OCI-M2 (cell line): Measurements from ENCODE around the gene N4BP2L2.

ENCODE experiments used
- DNase-seq: peaks from one replicate; lab custom pipeline; 2025; ENCODE audit not compliant: unreplicated experiment; lab: John Stamatoyannopoulos, UW

N4BP2L2 gene

DNA sequence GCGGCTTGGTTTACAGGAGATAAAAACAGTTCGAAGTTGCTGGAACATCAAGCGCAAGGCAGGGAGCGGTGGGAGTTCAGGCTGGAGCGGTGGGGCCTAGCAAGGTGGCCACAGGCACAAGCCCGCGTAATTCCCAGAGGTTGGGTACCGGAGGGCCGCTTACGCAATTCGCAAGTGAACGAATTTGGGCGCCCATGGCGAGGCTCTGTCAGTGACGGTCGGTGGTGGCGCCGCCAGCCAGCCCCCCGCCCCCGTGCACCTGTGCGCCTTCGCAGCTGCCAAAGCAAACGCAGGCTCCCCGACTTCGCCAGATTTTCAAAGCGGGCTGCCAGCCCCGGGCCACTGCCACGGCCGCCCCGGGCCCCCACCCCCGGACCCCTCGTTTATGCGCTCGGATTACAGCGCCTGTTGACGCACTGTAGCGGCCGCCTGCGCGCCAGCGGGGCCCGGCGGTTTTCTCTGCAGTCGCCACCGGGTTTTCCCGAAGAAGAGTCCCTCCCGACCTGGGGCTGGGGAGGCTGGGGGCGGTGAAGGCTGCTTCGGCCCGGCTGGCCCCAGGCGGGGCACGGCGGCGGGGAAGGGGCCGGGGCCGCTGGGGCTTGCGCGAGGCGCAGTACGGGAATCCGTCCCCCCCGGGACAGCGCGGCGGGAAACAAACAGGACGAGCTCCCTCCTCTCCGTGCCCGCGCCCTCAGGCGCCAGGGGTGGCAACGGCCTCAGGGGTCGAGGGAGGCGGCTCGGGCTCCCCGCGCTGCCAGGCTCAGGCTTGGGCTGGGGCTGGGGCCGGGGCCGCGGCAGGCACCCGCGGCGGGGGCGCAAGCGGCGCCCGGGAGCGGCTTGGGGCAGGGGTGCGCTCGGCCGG lies 111.4 kb downstream of the N4BP2L2 start:
- no peak for DNase-seq

DNA sequence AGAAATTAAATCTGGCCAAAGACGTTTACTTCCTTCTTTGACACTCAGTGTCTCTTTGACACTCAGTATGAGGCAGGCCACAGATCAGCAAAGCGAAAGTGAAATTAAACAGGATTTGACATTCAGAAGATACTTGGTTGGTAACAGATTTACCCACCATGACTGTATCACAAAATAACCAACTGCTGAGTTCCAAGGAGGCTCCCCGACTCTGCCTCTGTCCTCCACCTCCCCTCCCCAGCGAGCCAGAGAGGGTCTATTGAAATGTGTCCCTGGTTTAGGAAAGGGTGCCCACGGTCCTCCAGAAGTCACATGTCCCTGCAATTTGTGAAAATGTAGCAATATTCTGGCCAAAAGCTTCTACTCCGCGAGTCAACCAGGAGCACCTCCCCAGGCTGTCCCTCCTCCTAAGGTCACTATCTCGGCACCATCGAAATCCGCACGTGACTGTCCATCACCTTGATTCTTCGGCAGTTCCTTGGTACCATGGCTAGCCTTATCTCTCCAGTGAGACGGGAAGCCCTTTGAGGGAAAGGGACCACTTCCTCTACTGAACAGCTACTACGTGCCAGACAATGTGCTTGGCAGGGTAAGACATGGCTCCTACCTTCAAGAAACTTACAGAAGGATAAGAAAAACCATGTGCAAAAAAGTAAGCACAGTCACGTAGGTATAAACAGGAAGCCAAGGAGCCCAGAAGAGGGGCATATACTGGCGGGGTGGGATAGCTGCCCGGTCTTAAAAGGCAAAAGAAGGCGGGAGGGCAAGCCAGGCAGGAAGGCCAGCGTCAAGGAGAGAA lies 112.2 kb downstream of the N4BP2L2 start:
- no peak for DNase-seq

DNA sequence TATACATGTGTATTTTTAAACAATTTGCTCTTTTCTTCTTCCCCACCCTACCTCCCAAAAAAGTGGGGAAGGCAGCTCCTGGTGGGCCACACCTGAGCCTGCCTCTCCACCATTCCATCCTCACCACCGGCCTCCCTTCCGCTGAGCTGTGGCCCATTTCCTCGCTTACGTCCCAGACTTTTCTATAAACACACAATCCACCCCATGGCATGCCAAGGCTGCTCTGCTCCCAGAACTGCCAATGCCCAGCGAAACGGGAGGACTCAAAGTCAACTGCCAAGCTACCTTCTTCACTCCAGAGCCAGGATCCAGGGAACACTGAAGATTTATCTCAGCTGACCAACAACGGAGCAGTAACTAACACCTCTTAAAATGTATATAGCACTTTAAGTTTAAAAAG lies 113.4 kb downstream of the N4BP2L2 start:
- no peak for DNase-seq

DNA sequence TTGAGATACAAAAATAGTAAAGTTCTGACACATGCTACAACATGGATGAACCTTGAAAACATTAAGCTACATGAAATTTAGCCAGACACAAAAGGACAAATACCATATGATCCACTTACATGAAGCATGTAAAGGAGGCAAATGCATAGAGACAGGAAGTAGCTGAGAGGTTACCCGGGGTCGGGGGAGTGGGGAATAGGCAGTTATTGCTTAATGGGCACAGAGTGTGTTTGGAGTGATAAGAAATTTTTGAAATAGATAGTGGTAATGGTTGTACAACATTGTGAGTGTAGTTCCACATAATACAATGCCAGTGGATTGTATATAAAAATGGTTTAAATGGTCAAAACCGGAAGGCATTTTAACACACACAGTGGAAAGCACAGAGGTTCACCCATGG lies 115.0 kb downstream of the N4BP2L2 start:
- DNase-seq: no peak

DNA sequence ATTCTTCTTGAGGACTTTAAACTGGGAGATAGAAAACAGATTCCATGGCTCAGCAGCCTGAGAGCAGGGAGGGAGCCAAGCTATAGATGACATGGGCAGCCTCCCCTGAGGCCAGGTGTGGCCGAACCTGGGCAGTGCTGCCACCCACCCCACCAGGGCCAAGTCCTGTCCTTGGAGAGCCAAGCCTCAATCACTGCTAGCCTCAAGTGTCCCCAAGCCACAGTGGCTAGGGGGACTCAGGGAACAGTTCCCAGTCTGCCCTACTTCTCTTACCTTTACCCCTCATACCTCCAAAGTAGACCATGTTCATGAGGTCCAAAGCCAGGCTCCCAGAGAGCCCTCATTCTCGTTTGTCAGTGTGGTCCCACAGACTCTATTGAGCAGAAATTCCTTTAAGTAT lies 118.7 kb downstream of the N4BP2L2 start:
- DNase-seq: no peak

DNA sequence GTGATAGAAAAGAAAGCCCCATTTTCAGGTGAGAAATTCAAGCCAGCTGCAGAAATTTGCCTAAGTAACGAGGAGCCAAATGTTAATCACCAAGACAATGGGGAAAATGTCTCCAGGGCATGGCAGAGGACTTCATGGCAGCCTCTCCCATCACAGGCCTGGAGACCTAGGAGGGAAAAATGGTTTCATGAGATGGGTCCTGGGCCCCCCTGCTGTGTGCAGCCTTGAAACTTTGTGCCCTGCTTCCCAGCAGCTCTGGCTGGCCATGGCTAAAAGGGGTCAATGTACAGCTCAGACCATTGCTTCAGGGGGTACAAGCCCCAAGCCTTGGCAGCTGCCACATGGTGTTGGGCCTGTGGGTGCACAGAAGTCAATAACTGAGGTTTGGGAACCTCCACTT lies 120.6 kb downstream of the N4BP2L2 start:
- DNase-seq: no peak

DNA sequence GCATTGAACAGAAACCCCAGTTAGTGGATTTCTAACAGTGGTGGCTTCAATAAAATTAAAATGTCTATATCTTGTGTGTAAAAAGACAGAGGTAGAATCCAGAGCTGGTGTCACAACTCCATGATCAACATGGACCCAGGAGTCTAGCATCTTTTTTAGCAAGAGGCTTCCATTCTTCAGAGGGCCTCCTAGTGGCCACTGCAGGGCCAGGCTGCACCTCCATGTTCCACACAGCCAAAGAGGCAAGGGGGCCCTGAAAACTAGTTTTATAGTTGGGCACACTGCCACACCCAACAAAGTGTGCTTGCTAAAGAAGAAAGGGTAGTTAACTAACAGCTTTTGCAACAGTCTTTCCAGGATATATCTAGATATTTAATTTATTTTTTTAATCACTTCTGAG lies 123.6 kb downstream of the N4BP2L2 start:
- DNase-seq: no peak

DNA sequence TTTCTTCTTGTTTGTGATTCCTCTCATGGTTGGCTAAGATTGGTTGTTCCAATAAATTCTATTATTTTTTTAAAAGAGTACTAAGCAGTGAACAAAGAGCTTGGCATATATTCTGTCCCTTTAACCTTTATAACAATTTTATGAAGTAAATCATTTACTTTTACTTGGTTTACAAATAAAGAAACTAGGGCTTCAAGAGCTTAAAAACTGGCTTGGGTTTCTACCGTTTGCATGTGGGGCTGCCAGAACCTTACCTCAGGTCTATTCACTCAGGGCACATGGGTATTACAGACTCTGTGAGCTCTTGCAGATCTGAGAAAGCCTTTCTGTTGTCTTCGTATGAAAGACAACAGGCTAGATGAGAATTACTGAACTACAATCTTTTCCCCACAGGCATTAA lies 124.0 kb downstream of the N4BP2L2 start:
- DNase-seq: no peak

DNA sequence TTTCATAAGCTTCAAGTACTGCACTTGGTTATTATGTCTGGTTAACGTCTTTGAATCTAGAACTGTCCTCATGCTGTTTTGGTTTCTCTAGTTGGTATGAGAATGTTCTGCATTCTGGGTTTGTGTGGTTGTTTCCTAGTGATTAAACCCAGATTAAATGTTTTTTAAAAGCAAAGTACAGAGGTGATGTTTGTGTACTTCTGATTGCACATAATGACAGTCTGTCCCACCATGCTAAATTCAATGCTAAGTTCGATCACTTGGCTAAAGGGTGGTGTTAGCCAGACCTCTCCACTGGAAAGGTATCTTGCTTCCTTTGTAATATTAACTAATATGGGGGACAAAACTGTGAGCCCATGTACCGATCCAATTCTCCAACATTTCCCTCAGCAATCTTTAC lies 125.3 kb downstream of the N4BP2L2 start:
- no peak for DNase-seq

DNA sequence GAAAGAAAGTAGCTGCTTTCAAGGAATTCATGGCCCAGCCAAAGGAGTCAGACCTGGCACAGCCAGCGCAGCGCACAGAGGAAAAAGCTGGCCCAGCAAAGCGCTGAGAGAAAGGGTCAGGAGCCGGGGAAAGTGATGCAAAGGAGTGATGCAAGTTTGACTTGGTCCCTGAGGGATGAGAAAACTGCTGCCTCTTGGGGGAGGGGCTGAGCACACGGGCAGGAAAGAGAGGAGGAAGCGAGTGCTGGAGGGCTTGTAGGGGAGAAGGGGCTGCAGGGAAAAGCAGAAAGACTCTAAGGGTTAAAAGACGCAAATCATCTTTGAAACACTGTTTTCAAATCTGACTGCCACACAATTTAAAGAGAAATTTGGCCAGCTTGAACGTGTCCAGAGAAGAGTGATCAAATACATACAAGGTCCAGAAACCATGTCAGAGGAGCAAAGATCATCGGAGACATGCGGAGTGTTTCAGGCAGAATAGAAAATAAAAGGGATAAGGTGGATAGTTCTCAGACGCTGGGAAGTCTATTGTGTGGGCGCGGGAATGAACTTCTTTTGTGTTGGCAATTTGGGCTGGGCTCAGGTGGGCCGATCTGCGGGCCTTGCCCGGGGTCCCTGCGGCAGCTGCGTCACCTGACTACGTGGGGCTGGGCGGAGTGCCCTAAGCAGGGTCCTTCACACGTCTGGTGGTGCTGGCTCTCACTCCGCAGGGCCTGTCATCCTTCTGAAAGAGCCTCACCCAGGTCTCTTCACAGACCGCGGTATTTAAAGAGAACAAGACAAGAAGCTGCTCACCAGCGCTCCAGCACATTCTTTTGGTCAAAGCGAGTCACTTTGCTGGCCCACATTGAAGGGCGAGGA lies 128.8 kb downstream of the N4BP2L2 start:
- DNase-seq: no peak

DNA sequence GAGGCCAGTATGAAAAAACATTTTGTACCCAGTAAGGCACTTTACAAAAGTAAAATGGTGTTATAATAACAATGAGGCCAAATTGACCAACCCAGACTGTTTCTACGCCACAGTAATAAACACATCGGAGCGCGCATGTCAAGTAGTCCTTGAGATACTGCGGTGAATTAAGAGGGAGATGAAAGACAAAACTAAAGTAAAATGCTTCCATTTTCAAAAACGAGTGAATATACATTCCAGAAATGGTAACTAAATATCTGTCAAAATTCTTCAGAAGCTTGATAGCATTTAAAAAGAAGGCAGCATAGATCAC lies 129.6 kb downstream of the N4BP2L2 start:
- no peak for DNase-seq

DNA sequence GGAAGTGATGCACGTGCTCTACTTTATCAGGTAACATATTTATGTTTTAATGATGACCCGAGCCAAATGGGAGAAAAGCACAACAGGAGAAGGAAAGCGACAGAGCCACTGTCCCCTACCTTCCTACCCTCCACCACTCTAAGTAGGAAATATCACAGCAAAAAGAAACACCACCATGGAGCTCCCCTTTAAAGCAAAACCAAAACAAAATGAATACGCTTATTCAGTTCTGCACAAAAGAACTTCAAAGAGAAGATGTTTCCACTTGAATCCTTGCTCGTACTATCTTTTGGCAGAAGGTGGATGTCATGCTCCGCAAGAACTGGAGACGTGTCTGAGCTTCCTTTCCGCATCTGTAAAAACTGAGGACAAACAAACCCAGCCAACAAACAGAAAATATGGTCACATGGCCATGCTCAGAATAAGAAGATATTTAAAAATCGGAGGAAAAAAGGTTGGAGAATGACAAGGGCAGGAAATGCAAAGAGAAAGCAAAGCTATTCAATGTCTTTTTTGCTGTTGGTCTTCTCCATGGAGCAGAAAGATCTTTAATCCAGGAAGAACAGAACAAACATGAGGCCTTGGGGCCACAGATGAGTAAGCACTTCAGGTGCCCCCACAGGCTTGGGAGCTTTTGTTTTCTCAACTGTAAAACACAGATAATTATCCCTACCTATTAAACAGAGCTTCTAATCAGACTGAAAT lies 130.1 kb downstream of the N4BP2L2 start:
- DNase-seq: no peak

DNA sequence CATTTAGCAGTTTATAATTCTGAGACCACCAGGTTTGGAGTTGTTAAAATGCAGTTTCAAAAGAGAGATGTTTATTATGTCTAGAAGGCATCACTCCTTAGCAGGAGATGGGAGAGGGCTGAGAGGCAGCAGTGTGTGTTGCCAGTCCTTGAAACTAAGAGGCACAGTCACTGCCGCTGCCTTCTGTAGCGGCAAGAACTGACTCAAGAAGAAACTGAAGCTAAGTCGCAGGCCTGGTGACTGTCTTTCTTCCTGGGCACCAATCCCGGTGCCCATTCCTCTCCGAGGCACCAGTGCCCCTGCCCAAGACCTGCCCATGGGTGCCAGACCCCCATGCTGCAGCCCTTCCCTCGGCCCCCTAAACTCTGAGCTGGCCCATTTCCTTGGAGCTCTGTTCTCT lies 130.7 kb downstream of the N4BP2L2 start:
- DNase-seq: no peak

DNA sequence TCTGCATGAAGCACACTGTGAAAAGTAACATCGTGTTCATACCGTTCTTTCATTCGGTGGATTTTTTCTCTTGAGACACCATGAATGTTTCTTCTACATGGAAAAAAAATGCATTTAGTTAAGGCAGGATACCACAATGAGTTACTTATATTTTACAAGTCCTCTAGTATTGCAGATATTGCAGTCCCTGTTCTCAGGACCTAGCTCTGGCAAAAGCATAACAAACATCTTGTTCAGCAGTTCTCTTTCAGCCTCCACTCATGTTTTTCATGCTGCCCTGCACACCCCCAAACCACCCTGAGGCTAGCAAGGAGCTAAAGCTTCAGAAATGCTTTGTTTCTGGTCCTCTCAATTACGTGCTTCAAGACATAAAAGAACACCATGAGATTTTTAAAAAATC lies 135.5 kb downstream of the N4BP2L2 start:
- DNase-seq: no peak

DNA sequence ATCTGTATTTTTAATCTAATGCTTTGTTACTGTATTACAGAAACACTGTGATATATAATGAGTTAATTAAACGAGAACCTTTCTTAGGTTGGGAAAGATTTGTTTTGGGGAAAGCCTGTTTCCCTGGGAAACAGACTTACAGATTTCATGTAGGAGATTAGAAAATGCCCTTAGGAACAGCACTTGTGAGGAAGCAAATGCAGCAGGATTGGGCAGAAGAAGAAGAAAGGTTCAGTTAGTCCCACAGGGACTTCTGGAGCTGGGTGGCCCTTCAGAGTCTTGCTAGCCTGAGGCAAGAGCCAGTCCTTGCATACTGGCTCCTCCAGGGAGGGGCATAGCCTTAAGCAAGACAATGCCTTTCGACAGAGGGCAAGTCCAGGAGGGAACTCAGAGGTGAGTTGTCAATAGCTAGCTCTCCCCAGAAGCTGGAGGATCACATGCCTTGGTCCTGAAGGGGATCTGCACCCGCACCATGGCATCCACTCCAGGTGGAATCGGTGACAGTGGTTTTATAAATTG lies 147.4 kb downstream of the N4BP2L2 start:
- DNase-seq: no peak

DNA sequence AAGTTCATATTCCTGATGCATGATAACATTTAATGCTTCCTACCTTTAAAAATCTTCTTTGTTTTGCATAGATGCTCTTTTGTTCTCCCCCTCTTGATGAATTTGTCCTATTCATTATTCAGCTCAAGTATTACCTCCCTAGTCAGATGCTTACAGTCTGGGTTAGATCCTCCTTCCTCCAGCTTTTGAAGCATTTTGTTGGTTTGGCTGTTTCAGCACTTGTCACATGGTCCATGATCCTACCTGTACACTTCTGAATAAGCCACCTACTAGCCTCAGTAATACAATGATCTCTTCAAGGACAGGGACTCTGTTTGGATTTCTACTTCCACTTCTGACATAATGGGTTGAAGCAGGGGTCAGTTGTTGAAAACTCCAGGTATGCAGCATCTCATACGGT lies 148.1 kb downstream of the N4BP2L2 start:
- DNase-seq: no peak

DNA sequence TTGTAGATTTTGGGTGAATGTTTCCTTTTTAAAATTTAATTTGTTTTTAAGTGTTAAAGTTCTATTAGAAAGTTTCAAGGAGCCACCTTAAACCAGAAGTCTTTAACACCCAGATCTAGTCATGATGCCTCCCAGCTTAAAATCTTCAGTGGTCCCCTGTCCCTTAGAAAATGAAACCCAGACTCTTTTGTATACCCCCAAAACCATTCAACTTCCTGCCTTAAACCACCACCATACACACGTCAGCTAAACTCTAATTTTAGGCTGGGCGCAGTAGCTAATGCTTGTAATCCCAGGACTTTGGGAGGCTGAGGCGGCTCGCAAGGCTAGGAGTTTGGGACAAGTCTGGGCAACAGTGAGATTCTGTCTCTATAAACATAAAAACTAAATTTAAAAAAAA lies 148.5 kb downstream of the N4BP2L2 start:
- no peak for DNase-seq

DNA sequence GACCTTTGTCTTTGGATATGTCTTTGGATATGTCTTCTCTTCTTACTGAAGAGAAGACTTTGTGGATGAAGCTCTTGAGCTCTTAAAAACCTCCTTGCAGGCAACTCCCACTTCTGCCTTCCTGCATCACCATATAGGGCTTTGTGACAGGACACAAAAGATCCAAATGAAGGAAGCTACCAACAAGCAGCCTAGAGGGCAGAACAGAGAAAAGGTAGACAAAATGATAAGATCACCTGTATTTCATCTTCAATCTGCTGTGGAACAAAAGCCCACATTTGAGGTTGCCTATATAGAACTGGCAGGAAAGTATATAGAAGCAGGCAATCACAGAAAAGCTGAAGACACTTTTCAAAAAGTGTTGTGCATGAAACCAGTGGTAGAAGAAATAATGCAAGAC lies 153.2 kb downstream of the N4BP2L2 start:
- DNase-seq: no peak

DNA sequence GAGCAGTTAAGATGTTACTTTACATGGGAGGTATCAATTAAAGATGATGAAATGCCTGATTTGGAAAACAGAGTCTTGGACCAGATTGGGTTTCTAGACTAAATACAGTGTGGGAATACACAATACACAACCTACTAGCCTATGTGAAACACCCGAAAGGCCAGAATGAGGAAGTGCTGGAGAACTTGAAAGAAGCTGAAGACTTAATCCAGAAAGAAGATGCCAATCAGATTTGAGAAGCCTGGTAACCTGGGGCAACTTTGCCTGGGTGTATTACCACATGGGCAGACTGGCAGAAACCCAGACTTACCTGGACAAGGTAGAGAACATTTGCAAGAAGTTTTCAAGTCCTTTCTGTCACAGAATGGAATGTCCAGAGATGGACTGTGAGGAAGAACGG lies 153.9 kb downstream of the N4BP2L2 start:
- DNase-seq: no peak

DNA sequence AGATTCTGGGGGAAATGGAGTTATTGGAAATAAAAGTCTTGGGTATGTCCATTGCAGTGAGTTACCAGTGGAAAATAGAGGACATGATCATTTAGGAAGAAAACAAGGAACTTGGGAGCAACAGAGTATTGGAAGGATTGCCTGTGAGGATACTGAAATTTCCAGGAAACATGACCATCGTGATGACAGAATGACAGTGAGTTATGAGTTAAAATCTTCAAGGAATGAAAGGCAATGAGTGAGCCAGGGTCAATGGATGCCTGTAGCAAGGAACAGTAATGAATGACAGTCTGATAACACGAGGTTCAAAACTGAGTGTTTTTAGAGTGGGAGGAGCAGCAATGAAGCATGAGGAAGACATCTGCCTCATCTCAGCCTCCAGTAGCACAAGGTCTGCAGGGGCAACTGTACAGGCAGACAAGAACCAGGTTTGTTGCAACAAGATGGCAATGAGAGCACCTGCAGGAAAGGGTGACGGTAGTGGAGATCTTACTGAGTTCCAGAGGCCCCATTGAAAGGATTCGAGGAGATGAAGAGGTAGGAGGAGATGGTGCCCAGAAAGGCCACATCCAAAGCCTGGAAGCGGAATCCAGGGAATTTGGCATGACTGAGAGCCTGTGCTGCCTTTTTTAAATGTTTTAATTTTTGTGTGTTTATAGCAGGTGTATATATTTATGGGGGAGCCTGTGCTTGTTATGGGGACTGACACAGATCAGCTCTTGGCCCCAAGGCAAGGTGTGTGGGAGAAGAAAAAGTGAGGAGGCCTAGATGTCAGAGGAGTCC lies 154.6 kb downstream of the N4BP2L2 start:
- DNase-seq: no peak
